Measurements from ENCODE around the gene BLID. TPM values are rescaled to one million over a fixed set of nuclear protein-coding genes. Genes with fewer than 3 reads are reported as not detected.

Gene BLID
- total RNA-seq = not detected in 2 replicates

- peak; percentile 67 for TF ChIP-seq CTCF (IDR thresholded peaks at IDR 0.05; ENCODE audit: insufficient read depth, low read length, poor library complexity, severe bottlenecking)
- H3K4me3 ChIP-seq (ENCODE audit: low read depth, low read length) = no peak within 1 kb of the TSS
- H3K36me3 ChIP-seq (ENCODE audit: control insufficient read depth, insufficient read depth, low read length) = no peaks in the 10 kb centered on the region
- no peaks in the 10 kb centered on the region for H3K27me3 ChIP-seq (ENCODE audit: control insufficient read depth, insufficient read depth, low read length)
- no peak for DNase-seq (ENCODE audit: low read depth)
Measured at GRCh38 chr11:122115524-122116379, at the start of gene BLID. TSS of gene BLID (minus strand) at chr11:122116215. CDS start at chr11:122115922, 293 bp downstream.

- no peak for DNase-seq (ENCODE audit: low read depth)
- H3K27me3 ChIP-seq (ENCODE audit: control insufficient read depth, insufficient read depth, low read length) = no peaks in the 10 kb centered on the region
- H3K36me3 ChIP-seq (ENCODE audit: control insufficient read depth, insufficient read depth, low read length) = no peaks in the 10 kb centered on the region
- no peak for TF ChIP-seq CTCF (IDR thresholded peaks at IDR 0.05; ENCODE audit: insufficient read depth, low read length, poor library complexity, severe bottlenecking)
- H3K4me3 ChIP-seq (ENCODE audit: low read depth, low read length) = no peak overlapping the region
Measured at GRCh38 chr11:122163053-122163819, 47.2 kb upstream of the BLID start.

- Histone ChIP-seq H3K36me3 (ENCODE audit: control insufficient read depth, insufficient read depth, low read length) (no peaks in the 10 kb centered on the region), H3K27me3 (ENCODE audit: control insufficient read depth, insufficient read depth, low read length) (no peaks in the 10 kb centered on the region), H3K4me3 (ENCODE audit: low read depth, low read length) (no peak overlapping the region)
- no peak for DNase-seq (ENCODE audit: low read depth)
- TF ChIP-seq CTCF (IDR thresholded peaks at IDR 0.05; ENCODE audit: insufficient read depth, low read length, poor library complexity, severe bottlenecking) = no peak
Measured at GRCh38 chr11:122162095-122162494, 46.1 kb upstream of the BLID start.

- DNase-seq (ENCODE audit: low read depth) = no peak
Measured at GRCh38 chr11:122160841-122161590, 45.0 kb upstream of the BLID start.

GRCh38 chr11:122159861-122160260, 43.8 kb upstream of the BLID start:
- Histone ChIP-seq H3K4me3 (ENCODE audit: low read depth, low read length) (no peak overlapping the region), H3K36me3 (ENCODE audit: control insufficient read depth, insufficient read depth, low read length) (no peaks in the 10 kb centered on the region), H3K27me3 (ENCODE audit: control insufficient read depth, insufficient read depth, low read length) (no peaks in the 10 kb centered on the region)
- DNase-seq (ENCODE audit: low read depth) = no peak
- TF ChIP-seq CTCF (IDR thresholded peaks at IDR 0.05; ENCODE audit: insufficient read depth, low read length, poor library complexity, severe bottlenecking) = no peak

More at GRCh38 chr11:122160841-122161590, 45.0 kb upstream of the BLID start:
- Histone ChIP-seq H3K36me3 (ENCODE audit: control insufficient read depth, insufficient read depth, low read length) (no peaks in the 10 kb centered on the region), H3K27me3 (ENCODE audit: control insufficient read depth, insufficient read depth, low read length) (no peaks in the 10 kb centered on the region), H3K4me3 (ENCODE audit: low read depth, low read length) (no peak overlapping the region)
- TF ChIP-seq CTCF (IDR thresholded peaks at IDR 0.05; ENCODE audit: insufficient read depth, low read length, poor library complexity, severe bottlenecking) = no peak

Data from kidney epithelial cell (primary cell).